H1 (cell line): Measurements from ENCODE around the gene NEK10. TPM values are rescaled to one million over a fixed set of nuclear protein-coding genes. Genes with fewer than 3 reads are reported as not detected.

Source experiments
- BACH1 ChIP-seq: IDR thresholded peaks from 2 replicates; pipeline ENCODE4 v1.6.1; 2012; ENCODE audit warnings: low read length, improper control_type of control experiment
- BCL11A ChIP-seq, 2 experiments: IDR thresholded peaks; one replicate each; pipeline ENCODE4 v1.6.1; 2011; ENCODE audit warnings: low read depth in 2 of 2, low read length in 2 of 2, mild to moderate bottlenecking in 2 of 2
- SP2 ChIP-seq: IDR thresholded peaks from 2 replicates; pipeline ENCODE4 v1.6.1; 2012; ENCODE audit warnings: mild to moderate bottlenecking, low read length, inconsistent platforms
- polyA plus RNA-seq, 7 experiments: library from polyadenylated mRNA; depleted of rRNA in 3 of 7; stranded (reverse) in 5 of 7; unstranded in 2 of 7; fragments of >200 nt in 5 of 7; fragments of 200-250 nt in 2 of 7; gene quantifications; 1 replicate in 5 of 7; 2 replicates in 1 of 7; 4 replicates in 1 of 7; pipeline versions ENCODE4 v1.2.1 to v1.2.3, GENCODE V29; 2011 to 2013; ENCODE audit warnings: missing spikeins in 2 of 7, mixed read lengths in 2 of 7
- total RNA-seq: library from RNA; stranded (reverse); fragmentation: NEBNext Ultra II Directional; extraction: Animal tissue kit (Norgen Biotek cat#: 25700); gene quantifications from 2 replicates; pipeline ENCODE4 v1.2.1, GENCODE V29; 2021
- TF ChIP-seq, protein P1 (sequence below): fragments of 300-600 bp; sonication (generic); IDR thresholded peaks from 2 replicates; pipeline ENCODE4 v1.7.1; 2012; ENCODE audit warnings: low read length, moderate library complexity, mild to moderate bottlenecking, inconsistent platforms; ENCODE audit not compliant: insufficient replicate concordance

The NEK10 gene
- total and polyA plus RNA-seq, 2 of the 8 experiments (the other 6 are each of a cell fraction or from before 2014, with no cell fraction given), result 0.18 to 0.50 TPM

DNA sequence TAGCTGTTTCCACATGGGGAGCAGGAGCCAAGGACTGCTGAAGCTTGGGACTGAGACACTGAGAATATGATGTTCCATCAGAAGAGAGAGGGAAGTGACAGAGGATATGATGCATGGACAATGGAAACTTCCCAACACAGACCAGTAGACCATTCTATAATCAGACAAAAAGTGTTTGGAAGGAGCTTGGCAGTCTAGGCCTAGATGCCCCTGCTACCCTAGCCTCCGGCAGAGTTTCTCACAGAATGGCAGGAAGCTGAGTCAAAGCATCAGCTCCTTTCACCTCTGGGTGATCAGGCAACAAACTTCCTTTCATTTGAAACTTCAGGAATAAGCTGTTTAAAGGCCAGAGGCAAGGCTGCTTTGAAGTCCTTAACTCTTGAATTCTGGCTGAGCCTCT lies 222.0 kb downstream of the NEK10 start (continued):
- TF ChIP-seq, protein P1, sequence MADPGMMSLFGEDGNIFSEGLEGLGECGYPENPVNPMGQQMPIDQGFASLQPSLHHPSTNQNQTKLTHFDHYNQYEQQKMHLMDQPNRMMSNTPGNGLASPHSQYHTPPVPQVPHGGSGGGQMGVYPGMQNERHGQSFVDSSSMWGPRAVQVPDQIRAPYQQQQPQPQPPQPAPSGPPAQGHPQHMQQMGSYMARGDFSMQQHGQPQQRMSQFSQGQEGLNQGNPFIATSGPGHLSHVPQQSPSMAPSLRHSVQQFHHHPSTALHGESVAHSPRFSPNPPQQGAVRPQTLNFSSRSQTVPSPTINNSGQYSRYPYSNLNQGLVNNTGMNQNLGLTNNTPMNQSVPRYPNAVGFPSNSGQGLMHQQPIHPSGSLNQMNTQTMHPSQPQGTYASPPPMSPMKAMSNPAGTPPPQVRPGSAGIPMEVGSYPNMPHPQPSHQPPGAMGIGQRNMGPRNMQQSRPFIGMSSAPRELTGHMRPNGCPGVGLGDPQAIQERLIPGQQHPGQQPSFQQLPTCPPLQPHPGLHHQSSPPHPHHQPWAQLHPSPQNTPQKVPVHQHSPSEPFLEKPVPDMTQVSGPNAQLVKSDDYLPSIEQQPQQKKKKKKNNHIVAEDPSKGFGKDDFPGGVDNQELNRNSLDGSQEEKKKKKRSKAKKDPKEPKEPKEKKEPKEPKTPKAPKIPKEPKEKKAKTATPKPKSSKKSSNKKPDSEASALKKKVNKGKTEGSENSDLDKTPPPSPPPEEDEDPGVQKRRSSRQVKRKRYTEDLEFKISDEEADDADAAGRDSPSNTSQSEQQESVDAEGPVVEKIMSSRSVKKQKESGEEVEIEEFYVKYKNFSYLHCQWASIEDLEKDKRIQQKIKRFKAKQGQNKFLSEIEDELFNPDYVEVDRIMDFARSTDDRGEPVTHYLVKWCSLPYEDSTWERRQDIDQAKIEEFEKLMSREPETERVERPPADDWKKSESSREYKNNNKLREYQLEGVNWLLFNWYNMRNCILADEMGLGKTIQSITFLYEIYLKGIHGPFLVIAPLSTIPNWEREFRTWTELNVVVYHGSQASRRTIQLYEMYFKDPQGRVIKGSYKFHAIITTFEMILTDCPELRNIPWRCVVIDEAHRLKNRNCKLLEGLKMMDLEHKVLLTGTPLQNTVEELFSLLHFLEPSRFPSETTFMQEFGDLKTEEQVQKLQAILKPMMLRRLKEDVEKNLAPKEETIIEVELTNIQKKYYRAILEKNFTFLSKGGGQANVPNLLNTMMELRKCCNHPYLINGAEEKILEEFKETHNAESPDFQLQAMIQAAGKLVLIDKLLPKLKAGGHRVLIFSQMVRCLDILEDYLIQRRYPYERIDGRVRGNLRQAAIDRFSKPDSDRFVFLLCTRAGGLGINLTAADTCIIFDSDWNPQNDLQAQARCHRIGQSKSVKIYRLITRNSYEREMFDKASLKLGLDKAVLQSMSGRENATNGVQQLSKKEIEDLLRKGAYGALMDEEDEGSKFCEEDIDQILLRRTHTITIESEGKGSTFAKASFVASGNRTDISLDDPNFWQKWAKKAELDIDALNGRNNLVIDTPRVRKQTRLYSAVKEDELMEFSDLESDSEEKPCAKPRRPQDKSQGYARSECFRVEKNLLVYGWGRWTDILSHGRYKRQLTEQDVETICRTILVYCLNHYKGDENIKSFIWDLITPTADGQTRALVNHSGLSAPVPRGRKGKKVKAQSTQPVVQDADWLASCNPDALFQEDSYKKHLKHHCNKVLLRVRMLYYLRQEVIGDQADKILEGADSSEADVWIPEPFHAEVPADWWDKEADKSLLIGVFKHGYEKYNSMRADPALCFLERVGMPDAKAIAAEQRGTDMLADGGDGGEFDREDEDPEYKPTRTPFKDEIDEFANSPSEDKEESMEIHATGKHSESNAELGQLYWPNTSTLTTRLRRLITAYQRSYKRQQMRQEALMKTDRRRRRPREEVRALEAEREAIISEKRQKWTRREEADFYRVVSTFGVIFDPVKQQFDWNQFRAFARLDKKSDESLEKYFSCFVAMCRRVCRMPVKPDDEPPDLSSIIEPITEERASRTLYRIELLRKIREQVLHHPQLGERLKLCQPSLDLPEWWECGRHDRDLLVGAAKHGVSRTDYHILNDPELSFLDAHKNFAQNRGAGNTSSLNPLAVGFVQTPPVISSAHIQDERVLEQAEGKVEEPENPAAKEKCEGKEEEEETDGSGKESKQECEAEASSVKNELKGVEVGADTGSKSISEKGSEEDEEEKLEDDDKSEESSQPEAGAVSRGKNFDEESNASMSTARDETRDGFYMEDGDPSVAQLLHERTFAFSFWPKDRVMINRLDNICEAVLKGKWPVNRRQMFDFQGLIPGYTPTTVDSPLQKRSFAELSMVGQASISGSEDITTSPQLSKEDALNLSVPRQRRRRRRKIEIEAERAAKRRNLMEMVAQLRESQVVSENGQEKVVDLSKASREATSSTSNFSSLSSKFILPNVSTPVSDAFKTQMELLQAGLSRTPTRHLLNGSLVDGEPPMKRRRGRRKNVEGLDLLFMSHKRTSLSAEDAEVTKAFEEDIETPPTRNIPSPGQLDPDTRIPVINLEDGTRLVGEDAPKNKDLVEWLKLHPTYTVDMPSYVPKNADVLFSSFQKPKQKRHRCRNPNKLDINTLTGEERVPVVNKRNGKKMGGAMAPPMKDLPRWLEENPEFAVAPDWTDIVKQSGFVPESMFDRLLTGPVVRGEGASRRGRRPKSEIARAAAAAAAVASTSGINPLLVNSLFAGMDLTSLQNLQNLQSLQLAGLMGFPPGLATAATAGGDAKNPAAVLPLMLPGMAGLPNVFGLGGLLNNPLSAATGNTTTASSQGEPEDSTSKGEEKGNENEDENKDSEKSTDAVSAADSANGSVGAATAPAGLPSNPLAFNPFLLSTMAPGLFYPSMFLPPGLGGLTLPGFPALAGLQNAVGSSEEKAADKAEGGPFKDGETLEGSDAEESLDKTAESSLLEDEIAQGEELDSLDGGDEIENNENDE, result no peak
- TF ChIP-seq SP2 (no peak), BCL11A (IDR thresholded peaks at IDR 0.05; ENCODE audit: low read depth in 2 of 2, low read length in 2 of 2) (no peak), BACH1 (no peak)
